OCI-LY1 (cell line): ENCODE measurements around the gene PIP4P1.

ENCODE experiments used
- H2AFZ ChIP-seq: fragments of 200-600 bp; sonication (generic), shearing (Covaris generic); 2 replicates; pipeline ENCODE4 v1.6.0; 2014; ENCODE audit warnings: antibody characterized with exemption, mild to moderate bottlenecking, low read length
- H3F3A ChIP-seq: fragments of 200-600 bp; sonication (generic), shearing (Covaris generic); 2 replicates; pipeline ENCODE4 v1.6.0; 2014; ENCODE audit warnings: mild to moderate bottlenecking, antibody characterized with exemption, low read length, moderate library complexity; ENCODE audit not compliant: insufficient read depth
- H3K27ac ChIP-seq: fragments of 200-600 bp; sonication (generic); 2 replicates; pipeline ENCODE4 v1.5.1; 2014; ENCODE audit warnings: low read length, mixed run types, mild to moderate bottlenecking, low read depth; ENCODE audit not compliant: poor library complexity, severe bottlenecking
- H3K27me3 ChIP-seq: fragments of 200-600 bp; sonication (generic); 2 replicates; pipeline ENCODE4 v1.6.0; 2014; ENCODE audit warnings: antibody characterized with exemption, mild to moderate bottlenecking, low read length, moderate library complexity; ENCODE audit not compliant: insufficient read depth
- H3K36me3 ChIP-seq: fragments of 200-600 bp; sonication (generic); 2 replicates; pipeline ENCODE4 v1.6.1; 2014; ENCODE audit warnings: mild to moderate bottlenecking, antibody characterized with exemption, low read length, moderate library complexity, mixed read lengths; ENCODE audit not compliant: insufficient read depth
- H3K4me1 ChIP-seq: fragments of 200-600 bp; sonication (generic); 2 replicates; pipeline ENCODE4 v1.5.1; 2014; ENCODE audit warnings: mild to moderate bottlenecking, low read length, moderate library complexity; ENCODE audit not compliant: insufficient read depth, severe bottlenecking
- H3K4me2 ChIP-seq: fragments of 200-600 bp; sonication (generic), shearing (Covaris generic); 2 replicates; pipeline ENCODE4 v1.6.1; 2014; ENCODE audit warnings: low read length
- H3K4me3 ChIP-seq: fragments of 200-600 bp; sonication (generic); 2 replicates; pipeline ENCODE4 v1.5.1; 2014; ENCODE audit warnings: low read length, low read depth, mild to moderate bottlenecking, mixed read lengths; ENCODE audit not compliant: poor library complexity, severe bottlenecking
- H3K79me2 ChIP-seq: fragments of 200-600 bp; shearing (Covaris generic); 2 replicates; pipeline ENCODE4 v1.6.1; 2016; ENCODE audit warnings: mixed run types, low read length, mixed read lengths; ENCODE audit not compliant: insufficient read depth
- H3K9ac ChIP-seq: fragments of 200-600 bp; sonication (generic), shearing (Covaris generic); 2 replicates; pipeline ENCODE4 v1.6.1; 2014; ENCODE audit warnings: mild to moderate bottlenecking, low read length, mixed read lengths
- H3K9me2 ChIP-seq: fragments of 200-600 bp; sonication (generic), shearing (Covaris generic); 2 replicates; pipeline ENCODE4 v1.6.1; 2014; ENCODE audit warnings: low read depth, mild to moderate bottlenecking, low read length, mixed read lengths
- H3K9me3 ChIP-seq: fragments of 200-600 bp; shearing (Covaris generic); 2 replicates; pipeline ENCODE4 v1.6.1; 2014; ENCODE audit warnings: low read length, mixed read lengths
- H4K20me1 ChIP-seq: fragments of 200-600 bp; sonication (generic), shearing (Covaris generic); 2 replicates; pipeline ENCODE4 v1.6.0; 2016; ENCODE audit warnings: mild to moderate bottlenecking, low read length; ENCODE audit not compliant: insufficient read depth
- CTCF ChIP-seq: fragments of 200-600 bp; sonication (generic), shearing (Covaris generic); IDR thresholded peaks from 2 replicates; pipeline ENCODE4 v1.5.1; 2017; ENCODE audit warnings: mild to moderate bottlenecking, antibody characterized with exemption, low read length, moderate library complexity, mixed read lengths
- EZH2 ChIP-seq: fragments of 200-600 bp; sonication (generic), shearing (Covaris generic); IDR thresholded peaks from 2 replicates; pipeline ENCODE4 v1.8.0; 2017; ENCODE audit warnings: borderline replicate concordance, mixed run types, mild to moderate bottlenecking, antibody characterized with exemption, low read length, moderate library complexity, mixed read lengths

The PIP4P1 gene

GRCh38 chr14:20499108-20499507 lies 37.9 kb upstream of the PIP4P1 start:
- Histone ChIP-seq H3K9me3 (no peaks in the 10 kb centered on the region), H3K27me3 (no peaks in the 10 kb centered on the region), H3K4me2 (no peak overlapping the region), H4K20me1 (no peaks in the 10 kb centered on the region), H3K9ac (no peak overlapping the region), H3K9me2 (no peaks in the 10 kb centered on the region), H3K36me3 (no peaks in the 10 kb centered on the region), H3K4me1 (no peaks in the 10 kb centered on the region), H3K79me2 (no peaks in the 10 kb centered on the region), H3K4me3 (no peak overlapping the region), H3K27ac (no peak overlapping the region), H2AFZ (no peak overlapping the region), H3F3A (no peaks in the 10 kb centered on the region)
- no peak for TF ChIP-seq EZH2
- TF ChIP-seq CTCF: no peak

- Histone ChIP-seq H2AFZ (no peak overlapping the region), H3K9me3 (no peaks in the 10 kb centered on the region), H3F3A (no peaks in the 10 kb centered on the region), H3K27me3 (no peaks in the 10 kb centered on the region), H3K36me3 (no peaks in the 10 kb centered on the region), H3K4me2 (no peak overlapping the region), H4K20me1 (no peaks in the 10 kb centered on the region), H3K4me1 (no peaks in the 10 kb centered on the region), H3K4me3 (no peak overlapping the region), H3K79me2 (no peaks in the 10 kb centered on the region), H3K27ac (no peak overlapping the region), H3K9me2 (no peaks in the 10 kb centered on the region), H3K9ac (no peak overlapping the region)
- no peak for TF ChIP-seq EZH2
- TF ChIP-seq CTCF: no peak
Observed at GRCh38 chr14:20498622-20499021, 37.4 kb upstream of the PIP4P1 start.

DNA sequence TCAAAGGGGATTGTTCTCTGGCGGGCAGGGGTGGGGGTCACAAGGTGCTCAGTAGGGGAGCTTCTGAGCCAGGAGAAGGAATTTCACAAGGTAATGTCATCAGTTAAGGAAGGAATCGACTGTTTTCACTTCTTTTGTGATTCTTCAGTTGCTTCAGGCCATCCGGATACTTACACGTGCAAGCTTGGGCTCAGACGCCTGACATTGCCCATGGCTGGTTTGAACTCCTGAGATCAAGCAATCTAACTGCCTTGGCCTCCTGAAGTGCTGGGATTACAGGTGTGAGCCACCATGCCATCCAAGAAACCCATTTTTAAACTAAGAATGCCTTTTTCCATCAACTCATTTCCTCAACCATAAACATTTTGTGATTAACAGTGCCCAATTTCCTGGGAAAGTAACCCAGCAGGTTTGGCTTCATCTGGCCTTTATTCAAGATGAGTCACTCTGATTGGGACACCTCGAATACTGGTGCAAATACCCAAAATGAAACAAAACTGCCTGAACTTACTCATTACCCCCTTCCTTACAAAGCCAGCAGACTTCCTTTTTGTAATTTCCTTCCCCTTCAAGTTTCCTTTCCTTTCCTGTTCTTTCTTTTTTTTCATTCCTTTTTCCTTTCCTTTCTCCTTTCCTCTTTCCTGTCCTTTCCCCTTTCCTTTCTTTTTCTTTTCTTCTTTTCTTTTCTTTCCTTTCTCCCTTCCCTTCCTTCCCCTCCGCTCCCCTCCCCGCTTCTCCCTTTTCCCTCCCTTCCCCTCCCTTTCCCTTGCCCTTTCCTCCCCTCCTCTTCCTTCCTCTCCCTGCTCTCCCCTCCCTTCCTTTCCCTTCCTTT lies 33.9 kb upstream of the PIP4P1 start:
- Histone ChIP-seq H3K79me2 (no peaks in the 10 kb centered on the region), H3K4me3 (no peak overlapping the region), H3F3A (no peaks in the 10 kb centered on the region), H3K9me2 (no peaks in the 10 kb centered on the region), H4K20me1 (no peaks in the 10 kb centered on the region), H3K27me3 (no peaks in the 10 kb centered on the region), H2AFZ (no peak overlapping the region), H3K4me1 (no peaks in the 10 kb centered on the region), H3K36me3 (no peaks in the 10 kb centered on the region), H3K27ac (no peak overlapping the region), H3K9me3 (no peaks in the 10 kb centered on the region), H3K4me2 (no peak overlapping the region), H3K9ac (no peak overlapping the region)
- TF ChIP-seq CTCF: no peak
- no peak for TF ChIP-seq EZH2
